LNCAP (cell line): ENCODE results near the gene ABCA7.
A peak's percentile ranks its signal among the peaks of the same experiment; 100 is the strongest.

Experiments used
- CTCF ChIP-seq: fragments of 450-650 bp; IDR thresholded peaks from 2 replicates; pipeline ENCODE4 v1.5.1; 2017; ENCODE audit warnings: mild to moderate bottlenecking

ABCA7 gene

GRCh38 chr19:1112268-1113029 lies 72.5 kb downstream of the ABCA7 start:
- no peak for TF ChIP-seq CTCF

GRCh38 chr19:1113030-1113985 lies 73.4 kb downstream of the ABCA7 start:
- peak; percentile 90 for TF ChIP-seq CTCF

GRCh38 chr19:1113986-1114483 lies 74.1 kb downstream of the ABCA7 start:
- no peak for TF ChIP-seq CTCF
